Esophagus mucosa (tissue), 1 donor: ENCODE data around the gene TMEM151B. TPM values are rescaled to one million over a fixed set of nuclear protein-coding genes. Genes with fewer than 3 reads are reported as not detected.
"Not testable (repeated sequence)": the region's sequence is repeated elsewhere in the genome, so short reads cannot be mapped to it uniquely, and the experiment has no call there.

ENCODE experiments used
- ATAC-seq: fragments of 200-7000 bp; cut with Tn5 transposase; one replicate; pipeline ENCODE4 v1.9.1; 2020
- total RNA-seq: library from RNA; stranded (reverse); gene quantifications from one replicate; pipeline ENCODE4 v1.2.4, GENCODE V29; 2023
- donor health status: DM: yes; HTN: yes; CAD: no.

Gene TMEM151B
- total RNA-seq, 1 donor from 2014 or later, result not detected

GRCh38 chr6:44304282-44305199 lies 34.3 kb downstream of the TMEM151B start:
- no peak for ATAC-seq

GRCh38 chr6:44305200-44305725 lies 35.0 kb downstream of the TMEM151B start:
- ATAC-seq, result no peak

- ATAC-seq, result no peak
Observed at GRCh38 chr6:44306710-44307109, 36.5 kb downstream of the TMEM151B start.

- ATAC-seq, result no peak
Observed at GRCh38 chr6:44307217-44307616, 37.0 kb downstream of the TMEM151B start.

GRCh38 chr6:44309092-44309491 lies 38.8 kb downstream of the TMEM151B start:
- ATAC-seq, result no peak

- no peak for ATAC-seq
Observed at GRCh38 chr6:44309631-44310030, 39.4 kb downstream of the TMEM151B start.

- ATAC-seq, result no peak
Observed at GRCh38 chr6:44310241-44310640, 40.0 kb downstream of the TMEM151B start.

GRCh38 chr6:44311304-44311703 lies 41.1 kb downstream of the TMEM151B start:
- no peak for ATAC-seq

GRCh38 chr6:44311767-44312166 lies 41.5 kb downstream of the TMEM151B start:
- ATAC-seq, result peak; percentile 73

GRCh38 chr6:44312901-44313788 lies 42.9 kb downstream of the TMEM151B start, which contains the start of gene AARS2:
Gene AARS2 (minus strand): TSS chr6:44313347. CDS start chr6:44313323, 24 bp downstream.
- ATAC-seq, result peak; percentile 85

GRCh38 chr6:44314657-44315056 lies 44.4 kb downstream of the TMEM151B start:
- not testable (repeated sequence) for ATAC-seq

- ATAC-seq, result no peak
Observed at GRCh38 chr6:44315516-44315915, 45.3 kb downstream of the TMEM151B start.

- no peak for ATAC-seq
Observed at GRCh38 chr6:44315951-44316350, 45.7 kb downstream of the TMEM151B start.

GRCh38 chr6:44316481-44316880 lies 46.2 kb downstream of the TMEM151B start:
- no peak for ATAC-seq

- ATAC-seq, result not testable (repeated sequence)
Observed at GRCh38 chr6:44317136-44317631, 46.9 kb downstream of the TMEM151B start.

- no peak for ATAC-seq
Observed at GRCh38 chr6:44321210-44321609, 51.0 kb downstream of the TMEM151B start.

- no peak for ATAC-seq
Observed at GRCh38 chr6:44327096-44327495, 56.8 kb downstream of the TMEM151B start.

GRCh38 chr6:44327760-44328159 lies 57.5 kb downstream of the TMEM151B start:
- ATAC-seq, result no peak

GRCh38 chr6:44328203-44328602 lies 58.0 kb downstream of the TMEM151B start:
- not testable (repeated sequence) for ATAC-seq

- no peak for ATAC-seq
Observed at GRCh38 chr6:44329858-44330257, 59.6 kb downstream of the TMEM151B start.

GRCh38 chr6:44332585-44332984 lies 62.3 kb downstream of the TMEM151B start:
- no peak for ATAC-seq

GRCh38 chr6:44333273-44333919 lies 63.1 kb downstream of the TMEM151B start:
- no peak for ATAC-seq
